K562 (cell line): ENCODE results near the gene CDC5L. TPM values are rescaled to one million over a fixed set of nuclear protein-coding genes. Genes with fewer than 3 reads are reported as not detected.

Experiments used
- ATAC-seq: fragments of 200-7000 bp; cut with Tn5 transposase; 3 replicates; pipeline ENCODE4 v1.9.1; 2020; ENCODE audit warnings: moderate library complexity
- BruUV-seq: library from RNA; stranded (reverse); fragments of 400-500 nt; replicated peaks from 2 replicates; lab custom pipeline; 2021; lab: Mats Ljungman, UMichigan
- CTCF ChIA-PET: fragments of 300-600 bp; formaldehyde crosslinking; extraction: SDS; loops from one replicate; lab custom pipeline; 2021; ENCODE audit warnings: low intra/inter-chr PET ratio; lab: Yijun Ruan, JAX
- POLR2A ChIA-PET: fragments of 300-600, 350-650 bp; sonication (Branson Sonifier 250); formaldehyde crosslinking; extraction: SDS; loops from one replicate; lab custom pipeline; 2021; ENCODE audit warnings: antibody characterized with exemption, inconsistent platforms; lab: Yijun Ruan, JAX
- DNase-seq, 4 experiments: peaks; one replicate each; pipeline versions ENCODE4 v3.0.0 to v3.0.0-alpha.2; 2011 to 2018; ENCODE audit warnings: low spot score in 3 of 4, mixed read lengths in 3 of 4; ENCODE audit errors: extremely low read depth in 1 of 4
- FAIRE-seq: peaks from 2 replicates; lab custom pipeline; 2011; peaks lifted over from hg19 to GRCh38; lab: Jason Lieb, UNC
- H2AFZ ChIP-seq: 2 replicates; pipeline ENCODE4 v1.6.0; 2011; ENCODE audit warnings: low read depth, low read length, control low read depth, inconsistent platforms
- H3K27ac ChIP-seq: fragments of 200-600 bp; 3 replicates; pipeline ENCODE4 v1.8.0; 2011; ENCODE audit warnings: low read depth, mild to moderate bottlenecking, control low read depth, inconsistent platforms, low read length, moderate library complexity, mixed read lengths; ENCODE audit errors: extremely low read depth
- H3K27me3 ChIP-seq, 2 experiments: fragments of 300-600 bp in 1 of 2; 2 replicates in 1 of 2; 3 replicates in 1 of 2; pipeline versions ENCODE4 v1.6.0 to v1.8.0; 2011; ENCODE audit warnings: inconsistent platforms in 2 of 2, low read length in 2 of 2, mild to moderate bottlenecking in 1 of 2, mixed read lengths in 1 of 2, moderate library complexity in 1 of 2; ENCODE audit not compliant: control insufficient read depth in 2 of 2, insufficient read depth in 2 of 2
- H3K36me3 ChIP-seq: fragments of 300-600 bp; 3 replicates; pipeline ENCODE4 v1.8.0; 2011; ENCODE audit warnings: mild to moderate bottlenecking, low read length, inconsistent platforms; ENCODE audit not compliant: control insufficient read depth, insufficient read depth
- H3K4me1 ChIP-seq, 2 experiments: fragments of 200-600 bp in 1 of 2; replicated peaks in 1 of 2; 2 replicates in 1 of 2; 3 replicates in 1 of 2; pipeline versions ENCODE4 v1.5.1 to v1.8.0; 2011; ENCODE audit warnings: inconsistent platforms in 2 of 2, low read length in 2 of 2, mild to moderate bottlenecking in 1 of 2, mixed read lengths in 1 of 2, moderate library complexity in 1 of 2; ENCODE audit not compliant: control insufficient read depth in 2 of 2, insufficient read depth in 2 of 2
- H3K4me2 ChIP-seq: 2 replicates; pipeline ENCODE4 v1.6.1; 2011; ENCODE audit warnings: low read length, control low read depth, inconsistent platforms, mixed read lengths; ENCODE audit not compliant: insufficient read depth
- H3K4me3 ChIP-seq: fragments of 200-600 bp; sonication (generic), shearing (Covaris generic); 2 replicates; pipeline ENCODE4 v1.5.1; 2016; ENCODE audit warnings: control low read depth, inconsistent platforms
- H3K79me2 ChIP-seq: fragments of 200-600 bp; 3 replicates; pipeline ENCODE4 v1.8.0; 2011; ENCODE audit warnings: low read length, inconsistent platforms; ENCODE audit not compliant: control insufficient read depth, insufficient read depth
- H3K9ac ChIP-seq, 2 experiments: 2 replicates each; pipeline versions ENCODE4 v1.6.0 to v1.6.1; 2011; ENCODE audit warnings: low read depth in 2 of 2, low read length in 2 of 2, control low read depth in 1 of 2, inconsistent platforms in 1 of 2, mild to moderate bottlenecking in 1 of 2, mixed read lengths in 1 of 2; ENCODE audit not compliant: insufficient read depth in 1 of 2
- H3K9me1 ChIP-seq: one replicate; pipeline ENCODE4 v1.6.0; 2011; ENCODE audit warnings: inconsistent platforms, mild to moderate bottlenecking, low read length, moderate library complexity; ENCODE audit not compliant: control insufficient read depth, insufficient read depth
- H3K9me3 ChIP-seq: replicated peaks from 2 replicates; pipeline ENCODE4 v1.5.1; 2011; ENCODE audit warnings: low read depth, low read length, inconsistent platforms; ENCODE audit not compliant: control insufficient read depth, insufficient read depth
- H4K20me1 ChIP-seq: replicated peaks from 2 replicates; pipeline ENCODE4 v1.6.1; 2011; ENCODE audit warnings: low read length, inconsistent platforms, mixed read lengths; ENCODE audit not compliant: control insufficient read depth, insufficient read depth
- FIP1L1 ChIP-seq: fragments of 200-400 bp; formaldehyde crosslinking; IDR thresholded peaks from 2 replicates; pipeline ENCODE4 v1.6.1; 2018; ENCODE audit warnings: mild to moderate bottlenecking, low read depth, low read length; ENCODE audit not compliant: poor library complexity, severe bottlenecking
- IRF9 ChIP-seq: fragments of 450-650 bp; IDR thresholded peaks from 2 replicates; pipeline ENCODE4 v1.6.1; 2016; ENCODE audit warnings: missing biosample characterization, missing genetic modification characterization
- KDM2B ChIP-seq: fragments of 250-450 bp; sonication (Bioruptor Pico); IDR thresholded peaks from 2 replicates; pipeline ENCODE4 v1.8.0; 2021; ENCODE audit warnings: mild to moderate bottlenecking, moderate library complexity
- KLF10 ChIP-seq: fragments of 250-450 bp; sonication (Bioruptor Pico); IDR thresholded peaks from 2 replicates; pipeline ENCODE4 v1.6.1; 2021; ENCODE audit warnings: matching md5 sums
- NELFE ChIP-seq: IDR thresholded peaks from 2 replicates; pipeline ENCODE4 v1.6.1; 2011; ENCODE audit warnings: mild to moderate bottlenecking; ENCODE audit not compliant: insufficient read depth, insufficient read length
- NFRKB ChIP-seq: fragments of 450-650 bp; IDR thresholded peaks from 2 replicates; pipeline ENCODE4 v1.6.1; 2016; ENCODE audit warnings: low read depth
- NR3C1 ChIP-seq: sonication (generic); formaldehyde crosslinking; IDR thresholded peaks from 2 replicates; pipeline ENCODE4 v1.8.1; 2022; ENCODE audit warnings: missing genetic modification reagents
- RFX1 ChIP-seq: fragments of 450-650 bp; IDR thresholded peaks from 2 replicates; pipeline ENCODE4 v1.6.1; 2016; ENCODE audit warnings: mild to moderate bottlenecking, moderate library complexity
- TCF7 ChIP-seq: sonication (generic); IDR thresholded peaks from 2 replicates; pipeline ENCODE4 v1.6.1; 2016; ENCODE audit warnings: antibody characterized with exemption, borderline replicate concordance
- USF1 ChIP-seq: sonication (generic); formaldehyde crosslinking; IDR thresholded peaks from 2 replicates; pipeline ENCODE4 v1.9.0; 2022; ENCODE audit warnings: mild to moderate bottlenecking, missing genetic modification reagents
- ZBTB43 ChIP-seq: sonication (generic); formaldehyde crosslinking; IDR thresholded peaks from 2 replicates; pipeline ENCODE4 v1.8.0; 2023; ENCODE audit warnings: mild to moderate bottlenecking, missing genetic modification reagents
- ZNF140 ChIP-seq: fragments of 250-450 bp; sonication (Bioruptor Pico); IDR thresholded peaks from 2 replicates; pipeline ENCODE4 v1.8.0; 2021; ENCODE audit warnings: moderate library complexity, mild to moderate bottlenecking, inconsistent platforms
- ZNF277 ChIP-seq: fragments of 250-450 bp; sonication (Bioruptor Pico); IDR thresholded peaks from 2 replicates; pipeline ENCODE4 v1.8.0; 2022; ENCODE audit warnings: inconsistent platforms, mild to moderate bottlenecking, moderate library complexity, borderline replicate concordance
- ZNF347 ChIP-seq: fragments of 450-650 bp; formaldehyde crosslinking; IDR thresholded peaks from 2 replicates; pipeline ENCODE4 v1.4.0; 2020; ENCODE audit warnings: low read depth, mild to moderate bottlenecking, moderate library complexity
- WGBS: fragments of 100-300 bp; shearing (Covaris generic); methylation state at CpG from one replicate; pipeline ENCODE4 v1.1.6; 2016; ENCODE audit warnings: low coverage, mixed read lengths; ENCODE audit not compliant: insufficient coverage; ENCODE audit errors: missing lambda C conversion rate; 5-methylcytosine and 5-hydroxymethylcytosine counted together
- in situ Hi-C: fragments of 300-500 bp; cut with MboI; formaldehyde crosslinking; loops from 4 replicates; pipeline ENCODE4 v1.15.0; 2018; ENCODE audit warnings: inconsistent platforms, mixed read lengths
- intact Hi-C: fragments of 100-400 bp; cut with micrococcal nuclease; formaldehyde crosslinking; loops from 2 replicates; pipeline ENCODE4 v1.14.2; 2022
- polyA plus RNA-seq, 8 experiments: library from polyadenylated mRNA; depleted of rRNA in 4 of 8; stranded (reverse) in 5 of 8; unstranded in 3 of 8; fragments of >200 nt; fragmentation: Nextera tagmentation in 2 of 8; fragmentation: Illumina TruSeq in 1 of 8; extraction: Ambion mirVana in 2 of 8; extraction: Trizol in 1 of 8; gene quantifications; 2 replicates each; pipeline versions ENCODE4 v1.2.1 to v1.2.3, GENCODE V29; 2011 to 2014; ENCODE audit warnings: inconsistent platforms in 1 of 8, missing spikeins in 1 of 8
- total RNA-seq, 7 experiments: library from RNA; depleted of rRNA in 6 of 7; stranded (reverse); fragments of >200 nt in 6 of 7; fragmentation: Illumina TruSeq in 2 of 7; extraction: Trizol in 2 of 7; gene quantifications; 2 replicates each; pipeline versions ENCODE4 v1.2.1 to v1.2.3, GENCODE V29; 2011 to 2021; ENCODE audit warnings: low replicate concordance in 1 of 7

Gene CDC5L
- total and polyA plus RNA-seq, 9 of the 15 experiments (the other 6 are each of a cell fraction or from before 2014, with no cell fraction given) = 22.3 to 44.2 (median 30.8) TPM

- no peak for DNase-seq
- BruUV-seq = no TSS peak
- Histone ChIP-seq H3K4me3 (no peak overlapping the region), H3K27ac (no peak overlapping the region), H3K9me1 (no peaks in the 10 kb centered on the region), H3K36me3 (peaks cover 88% of the 10 kb centered on the region), H3K27me3 (no peaks in the 10 kb centered on the region), H3K9me3 (no peaks in the 10 kb centered on the region), H3K79me2 (peaks cover 10% of the 10 kb centered on the region; the same call in 1 of the 3 replicates), H3K9ac (no peak overlapping the region), H3K4me1 (no peaks in the 10 kb centered on the region), H3K4me2 (no peak overlapping the region), H4K20me1 (no peaks in the 10 kb centered on the region; the same call in 1 of the 2 replicates), H2AFZ (no peak overlapping the region)
- intact Hi-C loops (no loop called here), in situ Hi-C loops (no loop called here)
- no peak for ATAC-seq
- TF ChIP-seq NELFE (no peak), IRF9 (tag) (no peak), ZNF347 (CRISPR knock-in tag) (no peak), NR3C1 (CRISPR knock-in tag) (no peak), NFRKB (no peak), ZBTB43 (CRISPR knock-in tag) (no peak), FIP1L1 (no peak), KLF10 (CRISPR knock-in tag) (no peak), ZNF277 (CRISPR knock-in tag) (no peak), RFX1 (no peak), TCF7 (no peak), KDM2B (CRISPR knock-in tag) (no peak), USF1 (CRISPR knock-in tag) (no peak), ZNF140 (CRISPR knock-in tag) (no peak)
- WGBS = 45% methylated on average over 3 of the region's 3 CpGs
- FAIRE-seq = no peak
- ChIA-PET CTCF (interaction anchor here (0.7 kb wide), 1 partner anchor 10 kb away, joined by 3 read pairs; no protein-coding TSS in a partner anchor), POLR2A (interaction anchor here (0.6 to 2.6 kb wide), 3 partner anchors 9 to 29 kb away, joined by 3 to 23 read pairs (median 3); partner anchors contain the start of gene CDC5L)
Measured at GRCh38 chr6:44396968-44397367, 9.5 kb downstream of the CDC5L start.
